Right lobe of liver (tissue), 6 donors: ENCODE data around the gene KRT71. TPM values are rescaled to one million over a fixed set of nuclear protein-coding genes. Genes with fewer than 3 reads are reported as not detected.
A peak's percentile ranks its signal among the peaks of the same experiment; 100 is the strongest.

Experiments
- ATAC-seq, 4 donors: fragments of 200-7000 bp; cut with Tn5 transposase; one replicate each; pipeline ENCODE4 v1.9.1; 2020; ENCODE audit warnings: mild to moderate bottlenecking in 4 of 4, moderate library complexity in 4 of 4
- DNase-seq, 3 donors: peaks; one replicate each; pipeline ENCODE4 v3.0.0-alpha.2; 2020
- H3K27ac ChIP-seq, 3 donors: fragments of 200-600 bp; one replicate each; pipeline ENCODE4 v1.8.0; 2022
- H3K27me3 ChIP-seq, 2 donors: fragments of 200-600 bp; one replicate each; pipeline ENCODE4 v1.8.0; 2022
- H3K36me3 ChIP-seq, 4 donors: fragments of 200-600 bp; sonication (generic) in 1 of 4; one replicate each; pipeline versions ENCODE4 v1.5.1 to v1.8.0; 2017 to 2022; ENCODE audit warnings: control low read depth in 1 of 4
- H3K4me1 ChIP-seq, 4 donors: fragments of 200-600 bp; sonication (generic) in 1 of 4; one replicate each; pipeline versions ENCODE4 v1.5.1 to v1.8.0; 2017 to 2022; ENCODE audit warnings: control low read depth in 1 of 4
- H3K4me3 ChIP-seq, 3 donors: fragments of 200-600 bp; one replicate each; pipeline ENCODE4 v1.8.0; 2022
- H3K9me3 ChIP-seq, 4 donors: fragments of 200-600 bp; sonication (generic) in 1 of 4; one replicate each; pipeline versions ENCODE4 v1.5.1 to v1.8.0; 2017 to 2022; ENCODE audit warnings: control low read depth in 1 of 4
- POLR2A ChIP-seq: fragments of 450-650 bp; IDR thresholded peaks from one replicate; pipeline ENCODE4 v1.6.1; 2017; ENCODE audit warnings: antibody characterized with exemption, mild to moderate bottlenecking
- WGBS: methylation state at CpG from one replicate; pipeline ENCODE4 v1.1.6; 2018; ENCODE audit warnings: low coverage, low lambda C conversion rate; ENCODE audit not compliant: insufficient coverage; ENCODE audit errors: missing lambda C conversion rate; 5-methylcytosine and 5-hydroxymethylcytosine counted together
- intact Hi-C, 2 donors: fragments of 100-400 bp; cut with DNase I; formaldehyde crosslinking; loops; one replicate each; pipeline versions ENCODE4 v1.11.2 to v1.14.1; 2022
- long read RNA-seq: library from polyadenylated mRNA; unstranded; transcript quantifications from one replicate; pipeline ENCODE4 v2.0.0, GENCODE V29; 2019
- total RNA-seq, 6 experiments: library from RNA; depleted of rRNA in 2 of 6; stranded (reverse); fragments of >200 nt in 2 of 6; fragmentation: NEBNext Ultra II Directional in 3 of 6; extraction: Animal tissue kit (Norgen Biotek cat#: 25700) in 3 of 6; gene quantifications; one replicate each; pipeline versions ENCODE4 v1.1.0 to v1.2.4, GENCODE V29; 2016 to 2023
- TF ChIP-seq, protein P1 (sequence below), 4 donors: fragments of 200-600 bp in 3 of 4; fragments of 450-650 bp in 1 of 4; IDR thresholded peaks; one replicate each; pipeline versions ENCODE4 v1.5.1 to v1.8.0; 2016 to 2022; ENCODE audit warnings: antibody characterized with exemption in 4 of 4, mild to moderate bottlenecking in 2 of 4
- donor health status: DM: no; HTN: yes; CAD: no.
- donor health status: DM: no; HTN: no; CAD: no.
- donor health status: DM: no; HTN: no; CAD: no.
- donor health status: DM: no; HTN: yes; CAD: no.
- donor health status: DM: no; HTN: yes; CAD: no.

Gene KRT71
- not detected for total RNA-seq
- long read RNA-seq: 0 reads

DNA sequence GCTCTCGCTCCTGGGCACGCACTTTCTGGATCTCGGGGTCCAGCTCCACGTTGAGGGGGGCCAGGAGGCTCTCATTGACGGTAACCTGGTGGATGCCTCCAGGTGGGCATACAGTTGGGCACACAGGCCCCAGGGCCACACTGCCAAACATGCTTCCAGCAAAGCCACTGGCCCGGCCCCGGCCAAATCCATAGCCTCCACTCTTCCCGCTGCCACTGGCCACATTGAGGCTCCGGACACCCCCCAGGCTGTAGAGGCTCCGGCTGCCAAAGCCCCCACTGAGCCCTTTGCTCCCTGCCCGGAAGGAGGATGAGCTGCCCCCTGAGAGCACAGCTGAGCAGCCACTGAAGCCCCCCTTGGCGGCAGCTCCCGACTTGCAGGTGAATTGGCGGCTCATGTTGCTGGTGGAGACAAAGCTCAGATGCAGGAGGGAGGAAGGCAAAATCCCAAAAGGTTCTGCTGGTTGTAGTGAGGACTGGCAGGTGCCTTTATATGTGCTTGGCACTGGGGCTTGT, at the start of gene KRT71:
Gene KRT71, minus strand, starts transcription at position 465 of the 515 bp plus-strand sequence. Its CDS starts 68 bp downstream, at position 397.
- Histone ChIP-seq H3K36me3 (no peaks in the 10 kb centered on the region), H3K4me1 (no peaks in the 10 kb centered on the region), H3K27ac (no peak within 1 kb of the TSS), H3K9me3 (no peaks in the 10 kb centered on the region), H3K27me3 (no peaks in the 10 kb centered on the region), H3K4me3 (no peak within 1 kb of the TSS)
- 88% methylated on average over 4 of the region's 14 CpGs for whole genome bisulfite sequencing
- no peak for TF ChIP-seq POLR2A
- TF ChIP-seq, protein P1, sequence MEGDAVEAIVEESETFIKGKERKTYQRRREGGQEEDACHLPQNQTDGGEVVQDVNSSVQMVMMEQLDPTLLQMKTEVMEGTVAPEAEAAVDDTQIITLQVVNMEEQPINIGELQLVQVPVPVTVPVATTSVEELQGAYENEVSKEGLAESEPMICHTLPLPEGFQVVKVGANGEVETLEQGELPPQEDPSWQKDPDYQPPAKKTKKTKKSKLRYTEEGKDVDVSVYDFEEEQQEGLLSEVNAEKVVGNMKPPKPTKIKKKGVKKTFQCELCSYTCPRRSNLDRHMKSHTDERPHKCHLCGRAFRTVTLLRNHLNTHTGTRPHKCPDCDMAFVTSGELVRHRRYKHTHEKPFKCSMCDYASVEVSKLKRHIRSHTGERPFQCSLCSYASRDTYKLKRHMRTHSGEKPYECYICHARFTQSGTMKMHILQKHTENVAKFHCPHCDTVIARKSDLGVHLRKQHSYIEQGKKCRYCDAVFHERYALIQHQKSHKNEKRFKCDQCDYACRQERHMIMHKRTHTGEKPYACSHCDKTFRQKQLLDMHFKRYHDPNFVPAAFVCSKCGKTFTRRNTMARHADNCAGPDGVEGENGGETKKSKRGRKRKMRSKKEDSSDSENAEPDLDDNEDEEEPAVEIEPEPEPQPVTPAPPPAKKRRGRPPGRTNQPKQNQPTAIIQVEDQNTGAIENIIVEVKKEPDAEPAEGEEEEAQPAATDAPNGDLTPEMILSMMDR (IDR thresholded peaks at IDR 0.05): no peak
- no peak for DNase-seq
- intact Hi-C loops: no loop called here
- no peak for ATAC-seq

GRCh38 chr12:52602552-52602951, 49.6 kb upstream of the KRT71 start:
- H3K4me3 ChIP-seq: no peak overlapping the region
- H3K4me1 ChIP-seq: no peaks in the 10 kb centered on the region
- intact Hi-C loops: no loop called here
- ATAC-seq: no peak
- H3K27ac ChIP-seq: no peak overlapping the region
- H3K27me3 ChIP-seq: peaks cover 0 to 9% of the 10 kb centered on the region in 2 donors
- H3K9me3 ChIP-seq: no peaks in the 10 kb centered on the region
- 82% methylated on average over 5 of the region's 5 CpGs for WGBS
- DNase-seq: no peak
- no peaks in the 10 kb centered on the region for H3K36me3 ChIP-seq
- TF ChIP-seq POLR2A: no peak
- TF ChIP-seq, protein P1 (IDR thresholded peaks at IDR 0.05): no peak

DNA sequence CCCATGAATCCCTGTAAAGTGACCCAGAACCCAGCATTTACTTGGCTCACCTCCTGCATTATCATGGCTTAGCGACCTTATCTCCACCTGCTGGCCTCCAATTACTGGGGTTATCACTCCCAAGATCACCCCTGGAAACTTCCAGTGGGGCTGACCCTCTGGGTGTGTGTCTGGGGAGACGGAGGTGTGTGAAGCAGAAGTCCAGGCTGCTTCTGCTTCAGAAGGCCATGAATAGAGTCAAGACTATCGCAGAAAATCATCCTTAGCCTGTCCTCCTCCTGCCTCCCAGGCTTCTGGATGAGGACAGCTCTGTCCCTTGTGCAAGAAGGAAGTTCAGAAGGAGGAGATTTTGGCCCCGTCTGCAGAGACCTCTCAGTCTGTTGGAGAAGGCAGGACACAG, 48.7 kb upstream of the KRT71 start:
- no peaks in the 10 kb centered on the region for H3K4me1 ChIP-seq
- peaks cover 0 to 9% of the 10 kb centered on the region in 2 donors for H3K27me3 ChIP-seq
- 55% methylated on average over 3 of the region's 4 CpGs for WGBS
- no peak for ATAC-seq
- TF ChIP-seq, protein P1 (IDR thresholded peaks at IDR 0.05): no peak
- no peak for TF ChIP-seq POLR2A
- intact Hi-C loops: no loop called here
- H3K9me3 ChIP-seq: no peaks in the 10 kb centered on the region
- H3K4me3 ChIP-seq: no peak overlapping the region
- no peak overlapping the region for H3K27ac ChIP-seq
- no peak for DNase-seq
- H3K36me3 ChIP-seq: no peaks in the 10 kb centered on the region

DNA sequence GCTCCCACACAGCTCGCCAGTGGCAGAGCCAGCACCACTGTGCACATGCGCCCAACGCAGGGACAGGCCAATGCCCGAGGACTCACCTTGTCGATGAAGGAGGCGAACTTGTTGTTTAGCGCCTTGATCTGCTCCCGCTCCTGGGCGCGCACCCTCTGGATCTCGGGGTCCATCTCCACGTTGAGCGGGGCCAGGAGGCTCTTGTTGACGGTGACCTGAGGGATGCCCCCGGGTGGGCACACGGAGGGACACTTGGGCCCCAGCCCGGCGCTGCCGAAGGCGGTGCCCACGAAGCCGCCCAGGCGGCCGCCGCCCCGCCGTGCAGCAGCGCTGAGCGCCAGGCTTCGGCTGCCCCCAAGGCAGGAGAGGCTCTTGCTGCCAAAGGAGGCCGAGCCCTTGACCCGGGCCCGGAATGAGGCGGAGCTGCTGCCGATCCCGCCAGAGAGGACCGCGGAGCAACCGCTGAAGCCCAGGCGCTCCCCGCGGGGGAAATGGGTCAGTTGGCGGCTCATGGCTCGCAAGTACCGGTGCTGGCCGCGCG, 48.1 kb upstream of the KRT71 start, which contains the start of gene KRT72:
Gene KRT72, minus strand, starts transcription at position 523 of the 541 bp plus-strand sequence. Its CDS starts 11 bp downstream, at position 512.
- peak in 1 of 3 donors; percentile 50 for DNase-seq
- WGBS: 55% methylated on average over 9 of the region's 48 CpGs
- intact Hi-C loops: no loop called here

More for the DNA sequence above, 48.1 kb upstream of the KRT71 start, which contains the start of gene KRT72:
- no peak within 1 kb of the TSS for H3K4me3 ChIP-seq
- no peak within 1 kb of the TSS for H3K27ac ChIP-seq
- no peaks in the 10 kb centered on the region for H3K4me1 ChIP-seq
- TF ChIP-seq, protein P1 (IDR thresholded peaks at IDR 0.05): no peak
- no peak for TF ChIP-seq POLR2A
- H3K36me3 ChIP-seq: no peaks in the 10 kb centered on the region
- H3K9me3 ChIP-seq: no peaks in the 10 kb centered on the region
- H3K27me3 ChIP-seq: peaks cover 0 to 9% of the 10 kb centered on the region in 2 donors
- no peak for ATAC-seq
